Natural killer cell (primary cell): ENCODE results near the gene KIF5B. TPM values are rescaled to one million over a fixed set of nuclear protein-coding genes. Genes with fewer than 3 reads are reported as not detected.

ENCODE experiments used
- ATAC-seq, 3 donors: fragments of 150-1000 bp in 2 of 3; fragments of 200-7000 bp in 1 of 3; cut with Tn5 transposase; 1 replicate in 1 of 3; 2 replicates in 2 of 3; pipeline ENCODE4 v1.10.0; 2021; ENCODE audit warnings: mild to moderate bottlenecking in 2 of 3, moderate library complexity in 2 of 3
- DNase-seq, 2 donors: peaks; one replicate each; pipeline versions ENCODE4 v3.0.0 to v3.0.0-alpha.2; 2013 to 2021; ENCODE audit warnings: mixed read lengths in 1 of 2
- H3K27ac ChIP-seq: one replicate; pipeline ENCODE4 v1.5.1; 2013; ENCODE audit warnings: mild to moderate bottlenecking, low read length
- H3K27me3 ChIP-seq: one replicate; pipeline ENCODE4 v1.6.1; 2013; ENCODE audit warnings: low read length; ENCODE audit not compliant: control insufficient read depth, insufficient read depth
- H3K36me3 ChIP-seq: one replicate; pipeline ENCODE4 v1.6.1; 2013; ENCODE audit warnings: low read length; ENCODE audit not compliant: control insufficient read depth, insufficient read depth
- H3K4me1 ChIP-seq: one replicate; pipeline ENCODE4 v1.6.1; 2013; ENCODE audit warnings: low read length; ENCODE audit not compliant: control insufficient read depth, insufficient read depth
- H3K4me3 ChIP-seq: one replicate; pipeline ENCODE4 v1.5.1; 2013; ENCODE audit warnings: low read length
- H3K9me3 ChIP-seq: one replicate; pipeline ENCODE4 v1.6.1; 2013; ENCODE audit warnings: low read length; ENCODE audit not compliant: control insufficient read depth, insufficient read depth
- H3K27ac Mint-ChIP-seq, 2 donors: one replicate each; pipeline ENCODE4 v1.8.0; 2022; ENCODE audit warnings: mild to moderate bottlenecking in 2 of 2, mixed read lengths in 2 of 2, moderate library complexity in 1 of 2
- H3K27me3 Mint-ChIP-seq, 2 donors: one replicate each; pipeline ENCODE4 v1.8.0; 2022; ENCODE audit warnings: low read depth in 2 of 2, mixed read lengths in 2 of 2
- H3K36me3 Mint-ChIP-seq: one replicate; pipeline ENCODE4 v1.8.0; 2022; ENCODE audit warnings: mixed read lengths
- H3K4me1 Mint-ChIP-seq, 2 donors: one replicate each; pipeline ENCODE4 v1.8.0; 2022; ENCODE audit warnings: mixed read lengths in 2 of 2
- H3K4me3 Mint-ChIP-seq: one replicate; pipeline ENCODE4 v1.8.0; 2022; ENCODE audit warnings: mild to moderate bottlenecking, moderate library complexity, mixed read lengths
- H3K9me3 Mint-ChIP-seq, 2 donors: one replicate each; pipeline ENCODE4 v1.8.0; 2022; ENCODE audit warnings: mixed read lengths in 2 of 2
- CTCF ChIP-seq: fragments of 200-600 bp; IDR thresholded peaks from one replicate; pipeline ENCODE4 v1.8.0; 2022; ENCODE audit warnings: antibody characterized with exemption
- WGBS: methylation state at CpG from one replicate; pipeline ENCODE4 v1.1.7; 2013; ENCODE audit warnings: missing lambda C conversion rate; ENCODE audit not compliant: insufficient coverage; 5-methylcytosine and 5-hydroxymethylcytosine counted together
- intact Hi-C: fragments of 100-400 bp; cut with micrococcal nuclease; formaldehyde crosslinking; loops from one replicate; pipeline ENCODE4 v1.14.2; 2022
- total RNA-seq, 4 donors: library from RNA; stranded (reverse); fragments of 120-200 nt in 1 of 4; gene quantifications; one replicate each; pipeline versions ENCODE4 v1.2.3 to v1.2.4, GENCODE V29; 2013 to 2022

KIF5B gene
- total RNA-seq, 3 donors from 2014 or later (not counting 1 experiment from before 2014, with no cell fraction given) = 51.0 to 64.2 (median 61.1) TPM

GRCh38 chr10:31977440-31978155 lies 78.6 kb downstream of the KIF5B start:
- Histone ChIP-seq H3K27me3 (peaks cover 3% of the 10 kb centered on the region), H3K9me3 (no peaks in the 10 kb centered on the region), H3K4me3 (no peak overlapping the region), H3K27ac (no peak overlapping the region), H3K4me1 (peaks cover 13% of the 10 kb centered on the region), H3K36me3 (no peaks in the 10 kb centered on the region)
- WGBS = 5% methylated on average over 2 of the region's 5 CpGs
- Mint-ChIP-seq H3K4me1 (peaks cover 18 to 21% of the 10 kb centered on the region in 2 donors), H3K9me3 (no peaks in the 10 kb centered on the region), H3K27me3 (peaks cover 2 to 27% of the 10 kb centered on the region in 2 donors), H3K36me3 (peaks cover 6% of the 10 kb centered on the region), H3K27ac (no peak overlapping the region), H3K4me3 (peak overlapping the region; percentile 28)
- no peak for TF ChIP-seq CTCF
- intact Hi-C loops = no loop called here
- DNase-seq = peak in 1 of 2 donors; percentile 30
- ATAC-seq = peak; percentile 52 to 88 (median 82)

GRCh38 chr10:31975157-31975765 lies 81.0 kb downstream of the KIF5B start:
- no peak for TF ChIP-seq CTCF
- Mint-ChIP-seq H3K4me3 (no peak overlapping the region), H3K4me1 (peaks cover 18 to 21% of the 10 kb centered on the region in 2 donors), H3K27ac (no peak overlapping the region), H3K9me3 (no peaks in the 10 kb centered on the region), H3K36me3 (peaks cover under 1% of the 10 kb centered on the region), H3K27me3 (peaks cover 2 to 19% of the 10 kb centered on the region in 2 donors)
- DNase-seq (peak in 1 of 2 donors; percentile 5), ATAC-seq (no peak)
- intact Hi-C loops = no loop called here
- no peak overlapping the region for H3K27ac ChIP-seq
- H3K36me3 ChIP-seq = no peaks in the 10 kb centered on the region
- H3K9me3 ChIP-seq = no peaks in the 10 kb centered on the region
- H3K4me3 ChIP-seq = no peak overlapping the region
- H3K27me3 ChIP-seq = peaks cover 3% of the 10 kb centered on the region
- WGBS = 94% methylated on average over 6 of the region's 6 CpGs
- H3K4me1 ChIP-seq = peaks cover 13% of the 10 kb centered on the region

- Histone ChIP-seq H3K4me1 (peaks cover 13% of the 10 kb centered on the region), H3K9me3 (no peaks in the 10 kb centered on the region), H3K27me3 (peaks cover 3% of the 10 kb centered on the region), H3K27ac (no peak overlapping the region), H3K4me3 (no peak overlapping the region), H3K36me3 (no peaks in the 10 kb centered on the region)
- H3K4me3 Mint-ChIP-seq = no peak overlapping the region
- H3K9me3 Mint-ChIP-seq = no peaks in the 10 kb centered on the region
- H3K27ac Mint-ChIP-seq = no peak overlapping the region
- no peaks in the 10 kb centered on the region for H3K36me3 Mint-ChIP-seq
- DNase-seq (no peak), ATAC-seq (no peak)
- H3K27me3 Mint-ChIP-seq = peaks cover 0 to 12% of the 10 kb centered on the region in 2 donors
- intact Hi-C loops = no loop called here
- no peak for TF ChIP-seq CTCF
- WGBS = 86% methylated on average over 2 of the region's 4 CpGs
- H3K4me1 Mint-ChIP-seq = peaks cover 18 to 21% of the 10 kb centered on the region in 2 donors
Measured at GRCh38 chr10:31974434-31975124, 81.6 kb downstream of the KIF5B start.
